A549 (cell line): Measurements from ENCODE around the gene DLGAP1. TPM values are rescaled to one million over a fixed set of nuclear protein-coding genes. Genes with fewer than 3 reads are reported as not detected.

Source experiments
- ATAC-seq, 2 experiments: fragments of 200-7000 bp in 1 of 2; fragments of >200 bp in 1 of 2; cut with Nextera tagmentation in 1 of 2; cut with Tn5 transposase in 1 of 2; 3 replicates each; pipeline versions ENCODE4 v1.8.0 to v1.9.1; 2018 to 2020; ENCODE audit warnings: mild to moderate bottlenecking in 1 of 2, moderate library complexity in 1 of 2
- CTCF ChIA-PET: fragments of 300-600 bp; sonication (Branson Sonifier 250); formaldehyde crosslinking; extraction: SDS; loops from one replicate; lab custom pipeline; 2021; ENCODE audit warnings: antibody characterized with exemption, inconsistent platforms; lab: Yijun Ruan, JAX
- POLR2A ChIA-PET: fragments of 350-600 bp; formaldehyde crosslinking; extraction: SDS; loops from one replicate; lab custom pipeline; 2021; ENCODE audit warnings: antibody characterized with exemption, inconsistent platforms; lab: Yijun Ruan, JAX
- DNase-seq, 2 experiments: peaks; one replicate each; pipeline versions ENCODE4 v3.0.0 to v3.0.0-alpha.2; 2011 to 2016; ENCODE audit warnings: low read depth in 1 of 2, low spot score in 1 of 2
- FAIRE-seq: peaks from 2 replicates; lab custom pipeline; 2011; peaks lifted over from hg19 to GRCh38; lab: Jason Lieb, UNC
- H3K27ac ChIP-seq, 2 experiments: fragments of >200 bp; sonication (Bioruptor Twin); formaldehyde crosslinking; 3 replicates each; pipeline ENCODE4 v1.5.1; 2016 to 2017
- H3K4me1 ChIP-seq: fragments of >200 bp; sonication (Bioruptor Twin); formaldehyde crosslinking; 3 replicates; pipeline ENCODE4 v1.6.1; 2016
- H3K4me2 ChIP-seq: fragments of >200 bp; sonication (Bioruptor Twin); formaldehyde crosslinking; 3 replicates; pipeline ENCODE4 v1.6.1; 2016
- H3K4me3 ChIP-seq: fragments of >200 bp; sonication (Bioruptor Twin); formaldehyde crosslinking; 3 replicates; pipeline ENCODE4 v1.5.1; 2016
- H3K9me3 ChIP-seq: fragments of >200 bp; sonication (Bioruptor Twin); formaldehyde crosslinking; 3 replicates; pipeline ENCODE4 v1.6.1; 2016
- CBX8 ChIP-seq: fragments of 200-600 bp; sonication (generic); IDR thresholded peaks from 2 replicates; pipeline ENCODE4 v1.6.1; 2016
- CEBPB ChIP-seq, 2 experiments: fragments of >200 bp in 1 of 2; sonication (Bioruptor Twin) in 1 of 2; formaldehyde crosslinking in 1 of 2; IDR thresholded peaks; 2 replicates each; pipeline ENCODE4 v1.6.1; 2012 to 2016
- CHD4 ChIP-seq: fragments of 200-600 bp; sonication (generic); IDR thresholded peaks from 2 replicates; pipeline ENCODE4 v1.6.1; 2016; ENCODE audit warnings: antibody characterized with exemption, mild to moderate bottlenecking, borderline replicate concordance
- EHMT2 ChIP-seq: fragments of 200-600 bp; sonication (generic); IDR thresholded peaks from 2 replicates; pipeline ENCODE4 v1.6.1; 2016; ENCODE audit warnings: antibody characterized with exemption, low read depth, mild to moderate bottlenecking, moderate library complexity
- ESRRA ChIP-seq: fragments of 150-350 bp; IDR thresholded peaks from 2 replicates; pipeline ENCODE4 v1.6.1; 2014; ENCODE audit warnings: mild to moderate bottlenecking, low read length, borderline replicate concordance
- FOSL2 ChIP-seq, 2 experiments: fragments of 450-650 bp in 1 of 2; fragments of >200 bp in 1 of 2; sonication (Bioruptor Twin) in 1 of 2; formaldehyde crosslinking; IDR thresholded peaks; 2 replicates each; pipeline versions ENCODE4 v1.5.0 to v1.6.1; 2016 to 2020; ENCODE audit warnings: mild to moderate bottlenecking in 1 of 2, moderate library complexity in 1 of 2
- FOXS1 ChIP-seq: fragments of 250-450 bp; sonication (Bioruptor Pico); IDR thresholded peaks from 2 replicates; pipeline ENCODE4 v1.5.0; 2020; ENCODE audit warnings: mild to moderate bottlenecking, moderate library complexity
- GATA3 ChIP-seq: IDR thresholded peaks from 2 replicates; pipeline ENCODE4 v1.6.1; 2012; ENCODE audit warnings: borderline replicate concordance
- HDAC2 ChIP-seq: fragments of 200-600 bp; sonication (generic); IDR thresholded peaks from 2 replicates; pipeline ENCODE4 v1.6.1; 2016
- HOXA7 ChIP-seq: fragments of 250-450 bp; sonication (Bioruptor Pico); IDR thresholded peaks from 2 replicates; pipeline ENCODE4 v1.5.0; 2020; ENCODE audit warnings: mild to moderate bottlenecking, moderate library complexity
- HOXB13 ChIP-seq: fragments of 250-450 bp; sonication (Bioruptor Pico); IDR thresholded peaks from 2 replicates; pipeline ENCODE4 v1.5.0; 2020; ENCODE audit warnings: low read depth, mild to moderate bottlenecking, moderate library complexity
- JUN ChIP-seq, 2 experiments: fragments of >200 bp; sonication (Bioruptor Twin); formaldehyde crosslinking; IDR thresholded peaks; 2 replicates in 1 of 2; 3 replicates in 1 of 2; pipeline ENCODE4 v1.6.1; 2016 to 2017
- JUNB ChIP-seq: fragments of >200 bp; sonication (Bioruptor Twin); formaldehyde crosslinking; IDR thresholded peaks from 2 replicates; pipeline ENCODE4 v1.6.1; 2016
- MYC ChIP-seq: IDR thresholded peaks from 2 replicates; pipeline ENCODE4 v1.6.1; 2012; ENCODE audit warnings: mild to moderate bottlenecking, inconsistent platforms, low read length, improper control_type of control experiment, borderline replicate concordance
- NPAS2 ChIP-seq: fragments of 250-450 bp; sonication (Bioruptor Pico); IDR thresholded peaks from 2 replicates; pipeline ENCODE4 v1.8.0; 2022; ENCODE audit warnings: mild to moderate bottlenecking, moderate library complexity, borderline replicate concordance
- POLR2A ChIP-seq: IDR thresholded peaks from 2 replicates; pipeline ENCODE4 v1.6.1; 2012; ENCODE audit warnings: mild to moderate bottlenecking, low read length
- POLR2AphosphoS2 ChIP-seq: conservative IDR thresholded peaks from 2 replicates; pipeline ENCODE4 v1.6.1; 2012; ENCODE audit warnings: low read length, improper control_type of control experiment, inconsistent platforms
- RCOR1 ChIP-seq: fragments of 150-350 bp; IDR thresholded peaks from 2 replicates; pipeline ENCODE4 v1.6.1; 2014; ENCODE audit warnings: antibody characterized with exemption, low read length, low read depth
- TP53 ChIP-seq: fragments of 250-450 bp; sonication (Bioruptor Pico); IDR thresholded peaks from 2 replicates; pipeline ENCODE4 v1.5.0; 2021; ENCODE audit warnings: mild to moderate bottlenecking, moderate library complexity
- ZFP36 ChIP-seq: fragments of 450-650 bp; IDR thresholded peaks from 2 replicates; pipeline ENCODE4 v1.6.1; 2014; ENCODE audit warnings: borderline replicate concordance; ENCODE audit not compliant: partially characterized antibody
- WGBS: methylation state at CpG from one replicate; pipeline ENCODE4 v1.1.6; 2017; ENCODE audit errors: missing lambda C conversion rate; 5-methylcytosine and 5-hydroxymethylcytosine counted together
- polyA plus RNA-seq, 4 experiments: library from polyadenylated mRNA; depleted of rRNA in 3 of 4; stranded (reverse); fragments of >200 nt; fragmentation: RNase III in 1 of 4; extraction: RNeasy Plus Mini Kit Qiagen cat#74134 plus additional on column Dnase treatment in 1 of 4; gene quantifications; 2 replicates in 3 of 4; 3 replicates in 1 of 4; pipeline ENCODE4 v1.2.3, GENCODE V29; 2011 to 2017
- TF ChIP-seq, protein P1 (sequence below): IDR thresholded peaks from 2 replicates; pipeline ENCODE4 v1.6.1; 2012
- TF ChIP-seq, protein P2 (sequence below): fragments of 250-450 bp; sonication (Bioruptor Pico); IDR thresholded peaks from 2 replicates; pipeline ENCODE4 v1.5.0; 2021; ENCODE audit warnings: mild to moderate bottlenecking, moderate library complexity, borderline replicate concordance
- TF ChIP-seq, protein P3 (sequence below): fragments of 150-350 bp; IDR thresholded peaks from 2 replicates; pipeline ENCODE4 v1.6.1; 2014; ENCODE audit warnings: low read depth, mild to moderate bottlenecking, low read length

Gene DLGAP1
- polyA plus RNA-seq, 2 of the 4 experiments (the other 2 are of a cell fraction): 0.04 to 0.12 TPM

DNA sequence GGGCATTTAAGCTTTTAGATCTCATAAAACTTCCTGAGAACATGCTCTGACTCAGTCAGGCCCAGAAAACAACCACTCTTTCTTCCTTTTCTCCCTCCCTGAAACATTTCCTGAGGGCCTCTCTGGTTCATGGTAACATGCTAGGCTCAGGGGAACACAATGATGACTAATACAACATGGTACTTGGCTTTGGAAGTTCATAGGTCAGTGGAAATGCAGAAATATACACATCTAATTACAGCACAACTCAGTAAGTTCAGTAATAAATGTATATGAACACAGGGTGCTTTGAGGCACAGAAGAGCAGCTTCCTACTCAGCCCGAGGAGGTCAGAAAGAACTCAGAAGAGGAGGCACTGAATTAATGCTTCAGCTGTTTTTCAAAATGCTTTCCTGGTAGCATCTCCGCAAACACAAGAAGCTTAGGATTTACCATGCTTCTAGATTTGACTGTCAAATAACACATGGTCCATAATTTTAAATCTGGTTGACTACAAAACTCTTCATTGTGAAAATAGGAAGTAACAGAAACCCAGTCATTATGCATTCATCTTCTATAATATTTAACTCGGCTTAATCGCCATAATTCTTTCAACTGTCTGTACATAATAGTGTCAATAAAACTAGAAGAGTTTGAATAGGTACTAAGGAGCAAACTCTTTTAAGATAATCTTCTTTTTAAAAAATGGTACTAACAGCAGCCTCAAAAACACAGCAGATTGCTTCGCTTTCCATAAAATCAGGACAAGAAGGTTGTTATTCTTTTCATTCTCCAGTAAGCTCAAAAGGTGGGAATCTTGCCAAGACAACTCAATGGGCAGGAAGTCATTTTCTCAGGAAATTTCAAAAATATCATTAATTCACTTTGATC, 251.3 kb downstream of the DLGAP1 start:
- H3K4me2 ChIP-seq: no peak overlapping the region
- no peaks in the 10 kb centered on the region for H3K4me1 ChIP-seq
- FAIRE-seq (no peak), DNase-seq (no peak), ATAC-seq (no peak)
- TF ChIP-seq TP53 (CRISPR knock-in tag) (no peak), HDAC2 (no peak), ZFP36 (no peak), GATA3 (no peak), POLR2A (no peak), CHD4 (no peak), CBX8 (no peak), EHMT2 (no peak), NPAS2 (CRISPR knock-in tag) (no peak), HOXB13 (no peak)
- TF ChIP-seq, protein P1, sequence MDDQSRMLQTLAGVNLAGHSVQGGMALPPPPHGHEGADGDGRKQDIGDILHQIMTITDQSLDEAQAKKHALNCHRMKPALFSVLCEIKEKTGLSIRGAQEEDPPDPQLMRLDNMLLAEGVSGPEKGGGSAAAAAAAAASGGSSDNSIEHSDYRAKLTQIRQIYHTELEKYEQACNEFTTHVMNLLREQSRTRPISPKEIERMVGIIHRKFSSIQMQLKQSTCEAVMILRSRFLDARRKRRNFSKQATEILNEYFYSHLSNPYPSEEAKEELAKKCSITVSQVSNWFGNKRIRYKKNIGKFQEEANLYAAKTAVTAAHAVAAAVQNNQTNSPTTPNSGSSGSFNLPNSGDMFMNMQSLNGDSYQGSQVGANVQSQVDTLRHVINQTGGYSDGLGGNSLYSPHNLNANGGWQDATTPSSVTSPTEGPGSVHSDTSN: no peak
- H3K4me3 ChIP-seq: no peak overlapping the region
- 18% methylated on average over 5 of the region's 5 CpGs for WGBS
- ChIA-PET POLR2A (no interaction called here), CTCF (no interaction called here)
- no peaks in the 10 kb centered on the region for H3K9me3 ChIP-seq
- H3K27ac ChIP-seq: no peak overlapping the region

DNA sequence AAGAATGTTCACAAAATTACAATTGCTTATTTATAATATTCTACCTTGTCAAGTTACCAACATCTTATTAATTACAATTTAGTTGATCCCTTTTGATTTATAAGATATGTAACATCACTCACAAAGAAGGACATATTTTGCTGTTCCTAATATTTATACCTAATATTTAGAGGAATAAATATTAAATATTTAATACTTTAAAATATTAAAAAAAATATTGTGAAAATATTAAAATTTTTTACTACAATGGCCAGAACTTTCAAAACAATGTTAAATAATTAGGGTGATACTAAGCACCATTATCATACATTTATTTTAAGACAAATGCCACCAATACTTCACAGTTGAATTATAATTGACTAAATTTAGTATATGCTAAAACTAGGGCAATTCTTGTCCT, 254.7 kb downstream of the DLGAP1 start:
- no peak for FAIRE-seq
- ATAC-seq: no peak
- no peak overlapping the region for H3K27ac ChIP-seq
- no peak overlapping the region for H3K4me2 ChIP-seq
- H3K4me1 ChIP-seq: no peaks in the 10 kb centered on the region
- ChIA-PET CTCF (no interaction called here), POLR2A (no interaction called here)
- DNase-seq: no peak
- no peak overlapping the region for H3K4me3 ChIP-seq
- TF ChIP-seq, protein P1: no peak
- TF ChIP-seq FOSL2 (IDR thresholded peaks at IDR 0.05) (no peak), FOSL2 (CRISPR knock-in tag; IDR thresholded peaks at IDR 0.05) (no peak), RCOR1 (no peak), JUN (IDR thresholded peaks at IDR 0.05) (no peak), CEBPB (IDR thresholded peaks at IDR 0.05) (no peak), POLR2AphosphoS2 (no peak), HOXA7 (CRISPR knock-in tag) (no peak), HDAC2 (no peak), ESRRA (no peak)
- H3K9me3 ChIP-seq: no peaks in the 10 kb centered on the region

DNA sequence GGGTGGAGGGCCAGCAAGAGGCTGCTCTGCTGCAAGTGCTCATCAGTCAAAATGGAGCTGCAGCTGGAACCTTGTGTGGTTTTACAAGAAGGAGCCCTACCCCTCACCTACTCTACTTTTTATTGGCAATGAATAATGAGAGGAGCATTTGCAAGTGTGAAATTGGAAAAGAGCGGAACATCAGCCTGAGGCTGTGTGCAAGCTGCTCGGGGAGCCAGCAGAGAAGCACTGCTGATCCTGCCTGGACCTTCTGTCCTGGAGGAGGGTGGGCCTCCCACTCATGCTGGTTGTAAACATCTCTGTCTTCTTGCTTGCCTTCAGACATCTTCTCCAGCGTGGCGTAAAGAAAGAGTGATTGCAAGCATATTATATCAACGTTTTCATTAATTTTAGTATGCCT, 256.2 kb downstream of the DLGAP1 start:
- WGBS: 26% methylated on average over 5 of the region's 5 CpGs
- no peak for TF ChIP-seq JUNB
- Histone ChIP-seq H3K4me2 (no peak overlapping the region), H3K4me3 (no peak overlapping the region), H3K4me1 (no peaks in the 10 kb centered on the region), H3K27ac (no peak overlapping the region), H3K9me3 (no peaks in the 10 kb centered on the region)
- ChIA-PET CTCF (no interaction called here), POLR2A (no interaction called here)
- DNase-seq (no peak), ATAC-seq (no peak), FAIRE-seq (no peak)

DNA sequence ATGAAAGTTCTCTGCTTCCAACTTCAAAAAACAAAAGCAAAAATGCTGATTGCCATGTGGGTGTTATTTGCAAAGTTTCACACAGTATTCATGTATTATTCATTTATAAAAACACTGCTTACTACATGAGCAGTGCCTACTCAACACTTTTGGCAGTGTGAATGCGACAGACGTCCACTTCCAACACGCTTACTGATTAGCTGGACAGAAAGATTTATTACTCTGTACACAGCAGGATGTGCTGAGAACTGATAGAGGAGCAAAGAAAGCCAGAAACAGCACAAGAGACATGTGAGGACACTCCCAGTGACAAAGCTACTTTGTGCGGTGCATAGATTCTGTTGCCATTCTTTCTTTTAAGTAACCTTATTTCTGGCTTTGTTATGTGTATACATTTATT, 258.8 kb downstream of the DLGAP1 start:
- no peak for FAIRE-seq

More for the DNA sequence above, 258.8 kb downstream of the DLGAP1 start:
- Histone ChIP-seq H3K27ac (no peak overlapping the region), H3K9me3 (no peaks in the 10 kb centered on the region)
- POLR2A ChIA-PET: no interaction called here
- 34% methylated on average over 4 of the region's 4 CpGs for WGBS
- CTCF ChIA-PET: no interaction called here
- TF ChIP-seq MYC: no peak
- no peak for TF ChIP-seq FOXS1
- TF ChIP-seq, protein P2, sequence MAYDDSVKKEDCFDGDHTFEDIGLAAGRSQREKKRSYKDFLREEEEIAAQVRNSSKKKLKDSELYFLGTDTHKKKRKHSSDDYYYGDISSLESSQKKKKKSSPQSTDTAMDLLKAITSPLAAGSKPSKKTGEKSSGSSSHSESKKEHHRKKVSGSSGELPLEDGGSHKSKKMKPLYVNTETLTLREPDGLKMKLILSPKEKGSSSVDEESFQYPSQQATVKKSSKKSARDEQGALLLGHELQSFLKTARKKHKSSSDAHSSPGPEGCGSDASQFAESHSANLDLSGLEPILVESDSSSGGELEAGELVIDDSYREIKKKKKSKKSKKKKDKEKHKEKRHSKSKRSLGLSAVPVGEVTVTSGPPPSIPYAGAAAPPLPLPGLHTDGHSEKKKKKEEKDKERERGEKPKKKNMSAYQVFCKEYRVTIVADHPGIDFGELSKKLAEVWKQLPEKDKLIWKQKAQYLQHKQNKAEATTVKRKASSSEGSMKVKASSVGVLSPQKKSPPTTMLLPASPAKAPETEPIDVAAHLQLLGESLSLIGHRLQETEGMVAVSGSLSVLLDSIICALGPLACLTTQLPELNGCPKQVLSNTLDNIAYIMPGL (CRISPR knock-in tag): no peak
- TF ChIP-seq, protein P3, sequence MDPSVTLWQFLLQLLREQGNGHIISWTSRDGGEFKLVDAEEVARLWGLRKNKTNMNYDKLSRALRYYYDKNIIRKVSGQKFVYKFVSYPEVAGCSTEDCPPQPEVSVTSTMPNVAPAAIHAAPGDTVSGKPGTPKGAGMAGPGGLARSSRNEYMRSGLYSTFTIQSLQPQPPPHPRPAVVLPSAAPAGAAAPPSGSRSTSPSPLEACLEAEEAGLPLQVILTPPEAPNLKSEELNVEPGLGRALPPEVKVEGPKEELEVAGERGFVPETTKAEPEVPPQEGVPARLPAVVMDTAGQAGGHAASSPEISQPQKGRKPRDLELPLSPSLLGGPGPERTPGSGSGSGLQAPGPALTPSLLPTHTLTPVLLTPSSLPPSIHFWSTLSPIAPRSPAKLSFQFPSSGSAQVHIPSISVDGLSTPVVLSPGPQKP: no peak
- TF ChIP-seq POLR2A: no peak
- TF ChIP-seq, all 56 proteins: peak for 0
- Histone ChIP-seq H3K4me3 (no peak overlapping the region), H3K4me2 (no peak overlapping the region), H3K4me1 (no peaks in the 10 kb centered on the region)
- DNase-seq: no peak
- no peak for ATAC-seq
